Measurements from ENCODE around the gene TMCO2. TPM values are rescaled to one million over a fixed set of nuclear protein-coding genes. Genes with fewer than 3 reads are reported as not detected.

The TMCO2 gene
- total RNA-seq, 2 donors from 2014 or later = not detected

GRCh38 chr1:40272653-40273213 is 25.0 kb downstream of the TMCO2 start:
- H3K27ac ChIP-seq = no peak overlapping the region
- no peaks in the 10 kb centered on the region for H3K4me1 ChIP-seq
- no peak for TF ChIP-seq CTCF (IDR thresholded peaks at IDR 0.05)
- no peak overlapping the region for H3K9ac ChIP-seq (ENCODE audit: low read depth in 2 of 2, low read length in 2 of 2)
- intact Hi-C loops (cut with DNase I) = no loop called here
- no peaks in the 10 kb centered on the region for H3K9me3 ChIP-seq
- H3K4me3 ChIP-seq = no peak overlapping the region
- no peaks in the 10 kb centered on the region for H3K27me3 ChIP-seq
- H3K36me3 ChIP-seq = peaks cover 12% of the 10 kb centered on the region
- DNase-seq = no peak

DNA sequence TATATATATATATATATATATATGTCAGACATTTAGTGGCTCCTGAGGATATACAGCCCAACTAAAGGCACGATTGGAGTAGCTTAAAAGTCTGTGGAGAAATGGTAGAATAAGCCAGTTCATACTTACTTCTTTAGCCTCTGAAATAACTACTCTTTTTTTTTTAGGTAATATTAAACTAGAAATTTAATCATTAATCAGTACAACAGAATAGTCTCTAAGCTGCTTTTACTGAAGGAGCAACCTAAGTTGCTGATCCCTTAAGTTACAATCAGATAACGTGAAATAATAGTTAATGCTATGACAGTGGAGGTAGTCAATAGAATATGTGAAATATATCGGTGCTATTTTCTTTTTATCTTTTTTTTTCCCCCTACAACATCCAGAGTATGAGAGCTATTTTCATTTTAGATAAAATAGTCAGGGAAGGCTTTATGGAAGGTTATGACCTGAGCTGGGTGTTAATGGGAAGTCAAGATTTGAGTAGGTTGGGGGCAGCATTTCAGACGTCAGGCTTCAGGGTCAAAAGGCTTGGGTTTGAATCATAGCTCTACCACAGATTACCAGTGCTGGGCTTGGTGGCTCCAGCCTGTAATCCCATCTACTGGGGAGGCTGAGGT is 25.9 kb downstream of the TMCO2 start:
- Histone ChIP-seq H3K27me3 (no peaks in the 10 kb centered on the region), H3K4me1 (no peaks in the 10 kb centered on the region), H3K36me3 (peaks cover 6% of the 10 kb centered on the region), H3K9ac (ENCODE audit: low read depth in 2 of 2, low read length in 2 of 2) (no peak overlapping the region), H3K27ac (no peak overlapping the region), H3K4me3 (no peak overlapping the region), H3K9me3 (no peaks in the 10 kb centered on the region)
- TF ChIP-seq CTCF (IDR thresholded peaks at IDR 0.05) = no peak
- DNase-seq = no peak
- intact Hi-C loops (cut with DNase I) = no loop called here

DNA sequence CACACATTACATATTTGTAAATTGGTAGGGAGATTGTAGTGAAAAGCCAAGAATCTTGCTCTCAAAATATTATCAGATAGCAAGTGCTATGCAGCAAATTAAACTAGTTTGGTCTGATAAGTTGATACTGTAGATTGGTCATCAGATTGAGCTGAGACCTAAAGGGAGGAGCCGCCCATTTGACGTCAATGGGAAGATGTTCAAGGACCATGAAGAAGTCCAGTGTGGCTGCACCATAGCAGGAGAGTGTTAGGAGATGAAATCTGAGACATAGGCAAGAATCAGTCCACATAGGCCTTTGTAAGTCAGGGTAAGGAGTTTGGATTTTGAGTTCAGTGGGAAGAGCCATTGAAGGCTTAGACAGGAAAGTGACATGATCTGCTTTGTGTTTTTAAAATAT is 26.6 kb downstream of the TMCO2 start:
- intact Hi-C loops (cut with DNase I) = no loop called here
- Histone ChIP-seq H3K27ac (no peak overlapping the region), H3K4me3 (no peak overlapping the region), H3K36me3 (peaks cover 5% of the 10 kb centered on the region), H3K27me3 (no peaks in the 10 kb centered on the region), H3K9me3 (no peaks in the 10 kb centered on the region), H3K9ac (ENCODE audit: low read depth in 2 of 2, low read length in 2 of 2) (no peak overlapping the region), H3K4me1 (no peaks in the 10 kb centered on the region)
- DNase-seq = no peak
- TF ChIP-seq CTCF (IDR thresholded peaks at IDR 0.05) = no peak

- intact Hi-C loops (cut with DNase I) = no loop called here
- Histone ChIP-seq H3K4me3 (no peak overlapping the region), H3K4me1 (no peaks in the 10 kb centered on the region), H3K27ac (no peak overlapping the region), H3K9ac (ENCODE audit: low read depth in 2 of 2, low read length in 2 of 2) (no peak overlapping the region), H3K36me3 (no peaks in the 10 kb centered on the region), H3K27me3 (no peaks in the 10 kb centered on the region), H3K9me3 (no peaks in the 10 kb centered on the region)
- no peak for DNase-seq
- no peak for TF ChIP-seq CTCF (IDR thresholded peaks at IDR 0.05)
Measured at GRCh38 chr1:40276122-40276521, 28.4 kb downstream of the TMCO2 start.

- no peaks in the 10 kb centered on the region for H3K27me3 ChIP-seq
- H3K9me3 ChIP-seq = no peaks in the 10 kb centered on the region
- H3K4me3 ChIP-seq = no peak overlapping the region
- intact Hi-C loops (cut with DNase I) = no loop called here
- H3K4me1 ChIP-seq = peaks cover 5% of the 10 kb centered on the region
- no peak overlapping the region for H3K27ac ChIP-seq
- no peaks in the 10 kb centered on the region for H3K36me3 ChIP-seq
- no peak overlapping the region for H3K9ac ChIP-seq (ENCODE audit: low read depth in 2 of 2, low read length in 2 of 2)
- no peak for DNase-seq
- no peak for TF ChIP-seq CTCF (IDR thresholded peaks at IDR 0.05)
Measured at GRCh38 chr1:40281853-40282252, 34.1 kb downstream of the TMCO2 start.
